ENCODE results near the gene ZMAT5. TPM values are rescaled to one million over a fixed set of nuclear protein-coding genes. Genes with fewer than 3 reads are reported as not detected.
A peak's percentile ranks its signal among the peaks of the same experiment; 100 is the strongest.

Gene ZMAT5
- total RNA-seq, 1 experiment from 2014 or later, result 16.0 TPM

GRCh38 chr22:29767171-29768051, 604 bp upstream of the ZMAT5 start, which contains the start of gene UQCR10:
Gene UQCR10, plus strand, starts transcription at chr22:29767369. Its CDS starts 30 bp downstream, at chr22:29767399.
- H3K4me3 ChIP-seq (replicated peaks in 1 of 2; ENCODE audit: low read depth in 1 of 2, low read length in 2 of 2), result peak within 1 kb of the TSS; percentile 75 to 83
- ChIA-PET CTCF (interaction anchor here (1.0 kb wide), 1 partner anchor 322 kb away, joined by 7 read pairs; no protein-coding TSS in a partner anchor), RAD21 (ENCODE audit: low non-redundant PET in 1 of 2, low total read pairs in 2 of 2, uncharacterized antibody in 2 of 2, unreplicated experiment in 2 of 2) (interaction anchor here in 1 of 2 experiments (0.7 to 1.1 kb wide), 2 partner anchors 65 to 66 kb away, joined by 3 read pairs; no protein-coding TSS in a partner anchor), POLR2A (interaction anchor here (0.8 kb wide), 1 partner anchor 66 kb away, joined by 3 read pairs; no protein-coding TSS in a partner anchor)
- peaks cover 9 to 33% of the 10 kb centered on the region in 2 experiments for H3K4me1 ChIP-seq (ENCODE audit: control insufficient read depth in 1 of 2, insufficient read depth in 2 of 2, low read length in 2 of 2)
- no peak within 1 kb of the TSS for H2AFZ ChIP-seq (ENCODE audit: low read depth, low read length, poor library complexity, severe bottlenecking)
- H3K9me3 ChIP-seq (ENCODE audit: control insufficient read depth in 1 of 2, insufficient read depth in 1 of 2, low read depth in 1 of 2, low read length in 2 of 2), result no peaks in the 10 kb centered on the region
- H4K20me1 ChIP-seq (ENCODE audit: insufficient read depth), result no peaks in the 10 kb centered on the region
- peaks cover 15 to 19% of the 10 kb centered on the region in 2 experiments; a peak in 3 of 4 replicates for H3K36me3 ChIP-seq (ENCODE audit: control insufficient read depth in 1 of 2, insufficient read depth in 2 of 2, low read length in 2 of 2)
- H3K9ac ChIP-seq (ENCODE audit: low read length), result peak within 1 kb of the TSS; percentile 80
- no peaks in the 10 kb centered on the region for H3K27me3 ChIP-seq (ENCODE audit: insufficient read depth, low read length)
- H3K79me2 ChIP-seq (ENCODE audit: insufficient read depth, low read length), result peaks cover 32% of the 10 kb centered on the region
- H3K4me2 ChIP-seq (ENCODE audit: low read length), result peak within 1 kb of the TSS; percentile 91
- DNase-seq (ENCODE audit: low read depth, low spot score) (peak; percentile 85), ATAC-seq (peak; percentile 71)
- TSS peak; percentile 85 for BruUV-seq (replicated peaks)
- no peaks in the 10 kb centered on the region for H3K9me2 ChIP-seq (ENCODE audit: insufficient read depth)
- intact Hi-C loops (cut with micrococcal nuclease), result no loop called here
- H3K27ac ChIP-seq (ENCODE audit: low read depth, low read length), result peak within 1 kb of the TSS; percentile 82
- TF ChIP-seq EZH2 (IDR thresholded peaks at IDR 0.05), result no peak
- no peak for TF ChIP-seq JUND (IDR thresholded peaks at IDR 0.05)
- no peak for TF ChIP-seq EGR1 (IDR thresholded peaks at IDR 0.05; ENCODE audit: low read depth)
- TF ChIP-seq ZBTB33 (IDR thresholded peaks at IDR 0.05; ENCODE audit: extremely low read depth, insufficient replicate concordance, low read length), result no peak
- no peak for TF ChIP-seq CEBPB (IDR thresholded peaks at IDR 0.05; ENCODE audit: low read depth)
- TF ChIP-seq ELF1 (IDR thresholded peaks at IDR 0.05; ENCODE audit: borderline replicate concordance, low read depth), result no peak
- peak; percentile 57 for TF ChIP-seq POLR2AphosphoS5 (IDR thresholded peaks at IDR 0.05; ENCODE audit: low read depth, low read length)
- no peak for TF ChIP-seq SRF (IDR thresholded peaks at IDR 0.05; ENCODE audit: low read depth)
- TF ChIP-seq RAD21 (IDR thresholded peaks at IDR 0.05; ENCODE audit: low read depth), result no peak
- peak; percentile 89 for TF ChIP-seq YY1 (IDR thresholded peaks at IDR 0.05; ENCODE audit: extremely low read depth, insufficient replicate concordance, low read depth, low read length)
- no peak for TF ChIP-seq MAX (IDR thresholded peaks at IDR 0.05)
- TF ChIP-seq POLR2A (IDR thresholded peaks at IDR 0.05; ENCODE audit: borderline replicate concordance, extremely low read depth, insufficient read depth, insufficient read length), result no peak
- TF ChIP-seq FOSL1 (IDR thresholded peaks at IDR 0.05; ENCODE audit: low read depth), result no peak
- no peak for TF ChIP-seq ZNF274 (IDR thresholded peaks at IDR 0.05; ENCODE audit: low read depth, low read length)
- TF ChIP-seq REST (IDR thresholded peaks at IDR 0.05; ENCODE audit: low read depth), result no peak
- TF ChIP-seq ZFX (IDR thresholded peaks at IDR 0.05), result peak; percentile 27; the same call in 1 of the 2 replicates
- TF ChIP-seq CTCF (IDR thresholded peaks at IDR 0.05 in 2 of 3, conservative IDR thresholded peaks at IDR 0.05 in 1 of 3; ENCODE audit: borderline replicate concordance in 1 of 3, insufficient read depth in 1 of 3, low read depth in 2 of 3, low read length in 2 of 3), result no peak
- TF ChIP-seq SP1 (IDR thresholded peaks at IDR 0.05; ENCODE audit: low read depth), result no peak
- TF ChIP-seq TCF7L2 (IDR thresholded peaks at IDR 0.05; ENCODE audit: borderline replicate concordance, extremely low read depth, insufficient read depth, insufficient read length), result no peak
